ENCODE results near the gene CPTP.

GRCh38 chr1:1297802-1298424, 26.7 kb upstream of the CPTP start:
- TF ChIP-seq POLR2A (IDR thresholded peaks at IDR 0.05) (no peak), POLR2AphosphoS5 (IDR thresholded peaks at IDR 0.05) (no peak)
- TF ChIP-seq, protein P1, sequence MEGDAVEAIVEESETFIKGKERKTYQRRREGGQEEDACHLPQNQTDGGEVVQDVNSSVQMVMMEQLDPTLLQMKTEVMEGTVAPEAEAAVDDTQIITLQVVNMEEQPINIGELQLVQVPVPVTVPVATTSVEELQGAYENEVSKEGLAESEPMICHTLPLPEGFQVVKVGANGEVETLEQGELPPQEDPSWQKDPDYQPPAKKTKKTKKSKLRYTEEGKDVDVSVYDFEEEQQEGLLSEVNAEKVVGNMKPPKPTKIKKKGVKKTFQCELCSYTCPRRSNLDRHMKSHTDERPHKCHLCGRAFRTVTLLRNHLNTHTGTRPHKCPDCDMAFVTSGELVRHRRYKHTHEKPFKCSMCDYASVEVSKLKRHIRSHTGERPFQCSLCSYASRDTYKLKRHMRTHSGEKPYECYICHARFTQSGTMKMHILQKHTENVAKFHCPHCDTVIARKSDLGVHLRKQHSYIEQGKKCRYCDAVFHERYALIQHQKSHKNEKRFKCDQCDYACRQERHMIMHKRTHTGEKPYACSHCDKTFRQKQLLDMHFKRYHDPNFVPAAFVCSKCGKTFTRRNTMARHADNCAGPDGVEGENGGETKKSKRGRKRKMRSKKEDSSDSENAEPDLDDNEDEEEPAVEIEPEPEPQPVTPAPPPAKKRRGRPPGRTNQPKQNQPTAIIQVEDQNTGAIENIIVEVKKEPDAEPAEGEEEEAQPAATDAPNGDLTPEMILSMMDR (IDR thresholded peaks at IDR 0.05) = no peak
